GM10248 (cell line): ENCODE data around the gene RSPH1.

Source experiments
- CTCF ChIA-PET: fragments of 300-600 bp; sonication (Branson Sonifier 250); formaldehyde crosslinking; extraction: SDS; loops from one replicate; lab custom pipeline; 2021; ENCODE audit warnings: antibody characterized with exemption; lab: Yijun Ruan, JAX
- POLR2A ChIA-PET: fragments of 350-650 bp; sonication (Branson Sonifier 250); formaldehyde crosslinking; extraction: SDS; loops from one replicate; lab custom pipeline; 2020; ENCODE audit warnings: antibody characterized with exemption; lab: Yijun Ruan, JAX
- DNase-seq: peaks from one replicate; pipeline ENCODE4 v3.0.0; 2012; ENCODE audit errors: extremely low spot score
- CTCF ChIP-seq: IDR thresholded peaks from 2 replicates; pipeline ENCODE4 v1.5.1; 2012; ENCODE audit warnings: mild to moderate bottlenecking, low read depth; ENCODE audit errors: extremely low read depth, missing control alignments, control extremely low read depth

Gene RSPH1

DNA sequence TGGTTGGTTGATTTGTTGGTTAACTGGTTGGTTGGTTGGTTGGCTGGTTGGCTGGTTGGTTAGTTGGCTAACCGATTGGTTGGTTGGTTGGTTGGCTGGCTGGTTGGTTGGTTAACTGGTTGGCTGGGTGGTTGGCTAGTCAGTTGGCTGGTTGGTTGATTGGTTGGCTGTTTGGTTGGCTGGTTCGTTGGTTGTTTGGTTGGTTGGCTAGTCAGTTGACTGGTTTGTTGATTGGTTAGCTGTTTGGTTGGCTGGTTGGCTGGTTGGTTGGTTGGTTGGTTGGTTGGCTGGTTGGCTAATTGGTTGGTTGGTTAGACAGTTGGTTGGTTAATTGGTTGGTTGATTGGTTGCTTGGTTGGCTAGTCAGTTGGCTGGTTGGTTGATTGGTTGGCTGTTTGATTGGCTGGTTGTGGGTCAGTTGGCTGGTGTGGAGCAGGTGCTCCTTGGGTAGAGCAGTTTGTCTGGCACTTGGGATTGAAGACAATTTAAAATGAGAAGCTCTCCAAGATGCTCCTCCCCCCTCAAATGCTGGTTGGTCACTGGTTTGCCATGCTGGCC, 6.9 kb downstream of the RSPH1 start:
- POLR2A ChIA-PET = no interaction called here
- TF ChIP-seq CTCF = no peak
- CTCF ChIA-PET = interaction anchor here (1.2 kb wide), 1 partner anchor 22 kb away, joined by 3 read pairs; no protein-coding TSS in a partner anchor
- DNase-seq = no peak

DNA sequence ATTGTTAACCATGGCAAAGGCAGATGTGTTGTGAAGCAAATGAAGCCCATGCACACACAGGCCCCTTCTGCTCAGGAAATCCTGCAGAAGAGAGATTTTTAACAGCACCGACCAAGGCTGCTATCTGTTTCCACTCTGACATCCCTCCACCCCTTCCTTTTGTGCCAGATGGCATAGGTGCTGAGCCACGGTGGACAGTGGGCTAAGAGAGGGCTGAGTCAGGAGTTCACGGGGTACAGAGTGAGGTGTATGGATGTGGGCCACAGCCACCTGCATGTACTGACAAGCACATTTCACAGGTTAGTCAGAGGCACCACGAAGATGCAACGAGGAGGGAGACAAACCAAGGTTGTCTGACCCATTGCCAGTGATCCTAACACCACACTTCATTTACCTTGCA, 9.5 kb downstream of the RSPH1 start:
- no peak for TF ChIP-seq CTCF
- DNase-seq = no peak
- ChIA-PET POLR2A (no interaction called here), CTCF (interaction anchor here (0.9 to 2.2 kb wide), 3 partner anchors 8 to 228 kb away, joined by 3 to 12 read pairs (median 4); partner anchors contain the start of gene RSPH1)

- CTCF ChIA-PET = interaction anchor here (1.3 kb wide), 1 partner anchor 148 kb away, joined by 3 read pairs; no protein-coding TSS in a partner anchor
- no peak for TF ChIP-seq CTCF
- POLR2A ChIA-PET = no interaction called here
- DNase-seq = no peak
Observed at GRCh38 chr21:42486072-42486471, 10.0 kb downstream of the RSPH1 start.

DNA sequence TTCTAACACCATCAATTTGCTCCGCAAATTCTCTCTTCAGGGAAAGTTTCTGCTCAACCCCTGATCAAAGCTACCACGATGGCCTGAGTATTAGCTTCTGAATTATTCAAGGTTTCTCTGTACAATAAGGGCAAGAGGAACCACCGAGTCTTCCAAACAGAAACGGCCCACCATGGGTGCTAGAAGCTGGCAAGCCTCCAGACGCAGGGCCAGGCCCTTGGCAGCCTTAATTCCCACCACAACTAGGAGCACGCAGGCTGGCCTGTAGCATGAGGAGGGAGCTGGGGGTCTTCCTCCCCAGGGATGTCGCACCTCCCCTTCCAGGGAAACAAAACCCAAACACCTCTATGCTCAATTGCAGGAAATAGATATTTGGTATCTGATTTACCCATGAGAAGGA, 11.1 kb downstream of the RSPH1 start:
- ChIA-PET CTCF (interaction anchor here (0.7 to 1.3 kb wide), 4 partner anchors 10 to 147 kb away, joined by 3 to 4 read pairs (median 3); no protein-coding TSS in a partner anchor), POLR2A (no interaction called here)
- no peak for DNase-seq
- TF ChIP-seq CTCF = no peak

DNA sequence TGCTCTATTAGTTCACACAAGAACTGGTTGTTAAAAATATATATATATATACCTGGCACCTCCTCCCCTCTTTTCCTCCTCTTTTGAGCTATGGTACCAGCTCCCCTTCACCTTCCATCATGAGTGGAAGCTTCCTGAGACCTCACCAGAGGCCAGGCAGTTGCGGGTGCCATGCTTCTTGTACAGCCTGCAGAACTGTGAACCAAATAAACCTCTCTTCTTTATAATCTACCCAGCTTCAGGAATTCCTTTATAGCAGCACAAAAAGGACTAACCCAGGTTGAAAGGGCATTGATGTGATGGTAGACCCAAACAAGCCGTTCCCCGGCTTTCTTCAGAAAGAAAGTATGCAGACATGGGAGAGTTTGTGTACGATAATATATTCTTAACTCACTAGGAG, 14.9 kb downstream of the RSPH1 start:
- DNase-seq = no peak
- POLR2A ChIA-PET = no interaction called here
- CTCF ChIA-PET = interaction anchor here (1.0 kb wide), 1 partner anchor 12 kb away, joined by 3 read pairs; no protein-coding TSS in a partner anchor
- no peak for TF ChIP-seq CTCF

DNA sequence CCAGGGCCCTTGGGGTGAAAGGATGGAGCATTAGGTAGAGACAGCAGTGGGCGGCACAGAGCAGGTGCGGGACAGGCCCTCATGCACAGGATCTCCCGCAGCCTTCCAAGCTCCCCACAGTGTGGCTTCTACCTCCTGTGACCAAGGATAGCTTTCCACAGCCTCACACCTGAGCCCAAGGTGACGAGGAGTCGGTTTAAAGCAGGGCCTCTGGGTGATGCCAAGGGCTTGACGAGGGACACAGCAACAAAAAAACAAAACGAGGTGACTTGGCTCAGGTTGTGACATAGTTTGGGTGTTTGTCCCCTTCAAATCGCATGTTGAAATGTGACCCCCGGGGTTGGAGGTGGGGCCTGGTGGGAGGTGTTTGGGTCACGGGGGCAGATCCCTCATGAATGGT, 15.3 kb downstream of the RSPH1 start:
- ChIA-PET POLR2A (no interaction called here), CTCF (no interaction called here)
- DNase-seq = no peak
- no peak for TF ChIP-seq CTCF
